A673 (cell line): Measurements from ENCODE around the gene ARHGAP45. TPM values are rescaled to one million over a fixed set of nuclear protein-coding genes. Genes with fewer than 3 reads are reported as not detected.

Source experiments
- BruUV-seq: library from RNA; stranded (reverse); fragments of 400-500 nt; replicated peaks from 2 replicates; lab custom pipeline; 2021; lab: Mats Ljungman, UMichigan
- CTCF ChIA-PET: fragments of 300-600 bp; sonication (Branson Sonifier 250); formaldehyde crosslinking; loops from one replicate; lab custom pipeline; 2022; ENCODE audit warnings: antibody characterized with exemption; lab: Charles Lee
- POLR2A ChIA-PET: fragments of 300-600 bp; sonication (Branson Sonifier 250); formaldehyde crosslinking; loops from one replicate; lab custom pipeline; 2022; ENCODE audit warnings: antibody characterized with exemption; ENCODE audit not compliant: low non-redundant PET; lab: Charles Lee
- DNase-seq: peaks from one replicate; pipeline ENCODE4 v3.0.0-alpha.2; 2015; ENCODE audit warnings: low spot score
- H3K27ac ChIP-seq: fragments of 200-600 bp; sonication (generic); 2 replicates; pipeline ENCODE4 v1.5.1; 2016; ENCODE audit warnings: mixed run types, low read depth, mild to moderate bottlenecking, mixed read lengths, antibody characterized with exemption, low read length; ENCODE audit not compliant: poor library complexity, severe bottlenecking
- H3K27me3 ChIP-seq: fragments of 200-600 bp; sonication (generic); replicated peaks from 2 replicates; pipeline ENCODE4 v1.6.1; 2017; ENCODE audit warnings: mixed run types, low read depth, mild to moderate bottlenecking, mixed read lengths, antibody characterized with exemption, low read length; ENCODE audit not compliant: insufficient read depth, poor library complexity
- H3K36me3 ChIP-seq: fragments of 200-600 bp; sonication (generic); 2 replicates; pipeline ENCODE4 v1.6.1; 2016; ENCODE audit warnings: mixed run types, mild to moderate bottlenecking, mixed read lengths, antibody characterized with exemption, low read length; ENCODE audit not compliant: insufficient read depth, poor library complexity, severe bottlenecking
- H3K4me1 ChIP-seq: fragments of 200-600 bp; sonication (generic); 2 replicates; pipeline ENCODE4 v1.6.1; 2017; ENCODE audit warnings: mixed run types, mild to moderate bottlenecking, mixed read lengths, antibody characterized with exemption, low read length; ENCODE audit not compliant: insufficient read depth, poor library complexity, severe bottlenecking
- H3K4me3 ChIP-seq: fragments of 200-600 bp; sonication (generic); 2 replicates; pipeline ENCODE4 v1.5.1; 2016; ENCODE audit warnings: low read depth, mixed run types, mild to moderate bottlenecking, mixed read lengths, low read length; ENCODE audit not compliant: poor library complexity, severe bottlenecking
- H3K9me3 ChIP-seq: fragments of 200-600 bp; sonication (generic); 2 replicates; pipeline ENCODE4 v1.6.1; 2016; ENCODE audit warnings: mixed run types, low read depth, mild to moderate bottlenecking, mixed read lengths, antibody characterized with exemption, low read length; ENCODE audit not compliant: poor library complexity, severe bottlenecking
- CTCF ChIP-seq: fragments of 300-800, 200-600 bp; sonication (generic); conservative IDR thresholded peaks from 2 replicates; pipeline ENCODE4 v1.5.1; 2017; ENCODE audit warnings: low read depth, mild to moderate bottlenecking, antibody characterized with exemption, low read length, moderate library complexity, mixed read lengths
- EZH2 ChIP-seq: fragments of 200-600 bp; sonication (generic); IDR thresholded peaks from 2 replicates; pipeline ENCODE4 v1.6.1; 2017; ENCODE audit warnings: borderline replicate concordance, low read depth, mild to moderate bottlenecking, mixed read lengths, antibody characterized with exemption, low read length; ENCODE audit not compliant: poor library complexity, severe bottlenecking
- intact Hi-C: fragments of 100-400 bp; cut with micrococcal nuclease; formaldehyde crosslinking; loops from one replicate; pipeline ENCODE4 v1.10.0; 2022; ENCODE audit not compliant: unreplicated experiment
- total RNA-seq: library from RNA; stranded (reverse); gene quantifications from 2 replicates; pipeline ENCODE4 v1.2.3, GENCODE V29; 2021

ARHGAP45 gene
- total RNA-seq, 1 experiment from 2014 or later = 3.2 TPM

GRCh38 chr19:1123885-1124677, 57.1 kb downstream of the ARHGAP45 start:
- Histone ChIP-seq H3K4me3 (no peak overlapping the region), H3K9me3 (no peaks in the 10 kb centered on the region), H3K4me1 (peaks cover 6% of the 10 kb centered on the region), H3K27me3 (no peaks in the 10 kb centered on the region), H3K36me3 (peaks cover 41% of the 10 kb centered on the region), H3K27ac (no peak overlapping the region)
- TF ChIP-seq CTCF (no peak), EZH2 (no peak)
- intact Hi-C loops = no loop called here
- no TSS peak for BruUV-seq
- POLR2A ChIA-PET = no interaction called here
- no peak for DNase-seq
- CTCF ChIA-PET = no interaction called here

- no peaks in the 10 kb centered on the region for H3K9me3 ChIP-seq
- DNase-seq = no peak
- intact Hi-C loops = no loop called here
- no peaks in the 10 kb centered on the region for H3K27me3 ChIP-seq
- no TSS peak for BruUV-seq
- peak overlapping the region; percentile 73 for H3K27ac ChIP-seq
- peaks cover 8% of the 10 kb centered on the region for H3K4me1 ChIP-seq
- H3K36me3 ChIP-seq = peaks cover 26% of the 10 kb centered on the region
- no peak for TF ChIP-seq EZH2
- TF ChIP-seq CTCF = no peak
- no peak overlapping the region for H3K4me3 ChIP-seq
- ChIA-PET POLR2A (no interaction called here), CTCF (no interaction called here)
These were observed 58.9 kb downstream of the ARHGAP45 start for GRCh38 chr19:1125601-1126467.

- DNase-seq = no peak
- no peaks in the 10 kb centered on the region for H3K9me3 ChIP-seq
- no TSS peak for BruUV-seq
- no peak overlapping the region for H3K4me3 ChIP-seq
- ChIA-PET POLR2A (no interaction called here), CTCF (no interaction called here)
- H3K27me3 ChIP-seq = no peaks in the 10 kb centered on the region
- TF ChIP-seq CTCF = no peak
- TF ChIP-seq EZH2 = no peak
- intact Hi-C loops = no loop called here
- H3K27ac ChIP-seq = peak overlapping the region; percentile 73
- peaks cover 18% of the 10 kb centered on the region for H3K36me3 ChIP-seq
- peaks cover 19% of the 10 kb centered on the region for H3K4me1 ChIP-seq
These were observed 60.2 kb downstream of the ARHGAP45 start for GRCh38 chr19:1126984-1127760.
